DOHH2 (cell line): ENCODE results near the gene NUP62.

Experiments used
- H3F3A ChIP-seq: fragments of 200-600 bp; sonication (generic), shearing (Covaris generic); 2 replicates; pipeline ENCODE4 v1.6.0; 2016; ENCODE audit warnings: antibody characterized with exemption, mild to moderate bottlenecking; ENCODE audit not compliant: control insufficient read depth, insufficient read depth
- H3K27ac ChIP-seq: fragments of 200-600 bp; sonication (generic); 2 replicates; pipeline ENCODE4 v1.5.1; 2014; ENCODE audit warnings: low read depth, mild to moderate bottlenecking, low read length, moderate library complexity
- H3K27me3 ChIP-seq: fragments of 200-600 bp; sonication (generic); 2 replicates; pipeline ENCODE4 v1.6.1; 2014; ENCODE audit warnings: mild to moderate bottlenecking, low read length, mixed read lengths; ENCODE audit not compliant: control insufficient read depth
- H3K36me3 ChIP-seq: fragments of 200-600 bp; sonication (generic); 2 replicates; pipeline ENCODE4 v1.6.1; 2014; ENCODE audit warnings: mild to moderate bottlenecking, low read length, moderate library complexity, mixed read lengths; ENCODE audit not compliant: control insufficient read depth
- H3K4me1 ChIP-seq: fragments of 200-600 bp; sonication (generic); 2 replicates; pipeline ENCODE4 v1.6.1; 2014; ENCODE audit warnings: mild to moderate bottlenecking, low read length, mixed read lengths; ENCODE audit not compliant: control insufficient read depth
- H3K4me2 ChIP-seq: fragments of 200-600 bp; sonication (generic); 2 replicates; pipeline ENCODE4 v1.6.0; 2014; ENCODE audit warnings: mild to moderate bottlenecking, low read length, moderate library complexity
- H3K4me3 ChIP-seq: fragments of 200-600 bp; sonication (generic); 2 replicates; pipeline ENCODE4 v1.5.1; 2014; ENCODE audit warnings: mild to moderate bottlenecking, low read length, mixed read lengths
- H3K79me2 ChIP-seq: fragments of 200-600 bp; sonication (generic); 2 replicates; pipeline ENCODE4 v1.6.1; 2014; ENCODE audit warnings: mild to moderate bottlenecking, low read length, mixed read lengths; ENCODE audit not compliant: control insufficient read depth
- H3K9me2 ChIP-seq: fragments of 200-600 bp; sonication (generic); replicated peaks from 2 replicates; pipeline ENCODE4 v1.6.1; 2014; ENCODE audit warnings: mild to moderate bottlenecking, low read length, mixed read lengths; ENCODE audit not compliant: control insufficient read depth
- H3K9me3 ChIP-seq: fragments of 200-600 bp; sonication (generic); 2 replicates; pipeline ENCODE4 v1.6.1; 2014; ENCODE audit warnings: antibody characterized with exemption, low read length, mixed read lengths; ENCODE audit not compliant: control insufficient read depth, insufficient read depth
- H4K20me1 ChIP-seq: fragments of 200-600 bp; sonication (generic); 2 replicates; pipeline ENCODE4 v1.6.0; 2014; ENCODE audit warnings: low read depth, mild to moderate bottlenecking, antibody characterized with exemption, low read length, moderate library complexity; ENCODE audit not compliant: control insufficient read depth, insufficient read depth
- EZH2phosphoT487 ChIP-seq: fragments of 200-600 bp; sonication (generic); IDR thresholded peaks from 2 replicates; pipeline ENCODE4 v1.6.1; 2017; ENCODE audit warnings: borderline replicate concordance, mild to moderate bottlenecking, antibody characterized with exemption, low read length, moderate library complexity, mixed read lengths
- TF ChIP-seq, protein P1 (sequence below): fragments of 200-600 bp; sonication (generic); IDR thresholded peaks from one replicate; pipeline ENCODE4 v1.5.1; 2014; ENCODE audit warnings: antibody characterized with exemption, mild to moderate bottlenecking, low read depth, low read length; ENCODE audit not compliant: poor library complexity, severe bottlenecking

NUP62 gene

DNA sequence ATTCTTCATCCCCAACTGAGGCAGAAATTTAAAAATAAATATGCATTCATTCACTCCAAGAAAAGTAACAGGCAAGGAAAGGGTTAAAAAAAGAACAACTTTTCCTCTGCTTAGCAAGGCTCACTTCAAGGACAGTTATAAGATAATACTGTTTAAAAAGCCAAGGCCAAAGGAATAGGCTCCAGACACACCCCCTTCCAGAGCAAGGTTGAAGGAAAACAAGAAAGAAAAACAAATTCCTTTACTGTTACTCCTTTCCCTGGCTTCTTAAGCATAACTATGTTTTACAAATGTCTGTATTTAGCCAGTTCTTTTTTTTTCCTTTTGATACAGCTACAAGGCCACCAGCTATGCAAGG lies 23.2 kb upstream of the NUP62 start:
- peaks cover 14% of the 10 kb centered on the region for H3K4me1 ChIP-seq

DNA sequence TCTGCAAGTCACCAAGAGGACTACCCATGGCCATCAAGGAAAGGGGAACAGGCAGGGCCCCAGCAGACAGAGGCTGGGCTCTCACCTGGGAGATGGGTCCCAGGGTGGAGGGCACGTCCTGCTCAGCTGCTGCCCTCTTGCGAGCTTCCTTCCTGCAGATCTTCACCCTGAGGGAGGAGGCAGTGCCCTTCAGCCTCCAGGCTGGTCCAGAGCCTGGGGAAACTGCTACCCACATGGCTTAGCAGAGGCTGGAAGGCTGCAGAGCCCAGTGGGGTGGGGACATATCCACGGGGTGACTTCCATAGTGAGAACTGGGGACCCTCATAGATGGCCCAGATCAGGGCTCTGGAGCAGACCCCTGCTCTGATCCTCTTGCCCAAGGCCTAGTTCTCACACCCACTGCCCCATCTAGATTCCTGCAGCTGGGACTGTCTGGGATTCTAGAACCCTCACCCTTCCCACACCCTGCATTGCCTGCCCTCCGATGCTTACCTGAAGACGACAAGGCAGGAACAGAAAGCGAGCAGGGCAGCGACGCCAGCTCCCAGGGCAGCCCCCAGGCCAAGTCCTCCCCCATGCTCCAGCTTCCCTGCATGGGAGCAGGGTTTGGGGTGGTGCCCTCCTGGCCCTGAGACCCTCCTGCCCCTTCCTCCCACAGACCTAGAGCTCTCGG lies 22.6 kb upstream of the NUP62 start:
- Histone ChIP-seq H3K79me2 (no peaks in the 10 kb centered on the region), H3K4me1 (peaks cover 14% of the 10 kb centered on the region), H4K20me1 (no peaks in the 10 kb centered on the region), H3K36me3 (no peaks in the 10 kb centered on the region), H3K9me2 (no peaks in the 10 kb centered on the region), H3K27me3 (peaks cover 14% of the 10 kb centered on the region; the same call in 1 of the 2 replicates), H3K4me2 (no peak overlapping the region), H3F3A (no peaks in the 10 kb centered on the region), H3K27ac (no peak overlapping the region), H3K4me3 (no peak overlapping the region), H3K9me3 (no peaks in the 10 kb centered on the region)
- TF ChIP-seq, protein P1, sequence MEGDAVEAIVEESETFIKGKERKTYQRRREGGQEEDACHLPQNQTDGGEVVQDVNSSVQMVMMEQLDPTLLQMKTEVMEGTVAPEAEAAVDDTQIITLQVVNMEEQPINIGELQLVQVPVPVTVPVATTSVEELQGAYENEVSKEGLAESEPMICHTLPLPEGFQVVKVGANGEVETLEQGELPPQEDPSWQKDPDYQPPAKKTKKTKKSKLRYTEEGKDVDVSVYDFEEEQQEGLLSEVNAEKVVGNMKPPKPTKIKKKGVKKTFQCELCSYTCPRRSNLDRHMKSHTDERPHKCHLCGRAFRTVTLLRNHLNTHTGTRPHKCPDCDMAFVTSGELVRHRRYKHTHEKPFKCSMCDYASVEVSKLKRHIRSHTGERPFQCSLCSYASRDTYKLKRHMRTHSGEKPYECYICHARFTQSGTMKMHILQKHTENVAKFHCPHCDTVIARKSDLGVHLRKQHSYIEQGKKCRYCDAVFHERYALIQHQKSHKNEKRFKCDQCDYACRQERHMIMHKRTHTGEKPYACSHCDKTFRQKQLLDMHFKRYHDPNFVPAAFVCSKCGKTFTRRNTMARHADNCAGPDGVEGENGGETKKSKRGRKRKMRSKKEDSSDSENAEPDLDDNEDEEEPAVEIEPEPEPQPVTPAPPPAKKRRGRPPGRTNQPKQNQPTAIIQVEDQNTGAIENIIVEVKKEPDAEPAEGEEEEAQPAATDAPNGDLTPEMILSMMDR: no peak
- no peak for TF ChIP-seq EZH2phosphoT487

More for the DNA sequence above, 23.2 kb upstream of the NUP62 start:
- Histone ChIP-seq H3K4me3 (no peak overlapping the region), H3K79me2 (no peaks in the 10 kb centered on the region), H3K27me3 (peaks cover 14% of the 10 kb centered on the region; the same call in 1 of the 2 replicates), H3K9me3 (no peaks in the 10 kb centered on the region), H4K20me1 (no peaks in the 10 kb centered on the region), H3K9me2 (no peaks in the 10 kb centered on the region), H3F3A (no peaks in the 10 kb centered on the region), H3K27ac (no peak overlapping the region), H3K4me2 (no peak overlapping the region), H3K36me3 (no peaks in the 10 kb centered on the region)
- TF ChIP-seq, protein P1: no peak
- TF ChIP-seq EZH2phosphoT487: no peak

DNA sequence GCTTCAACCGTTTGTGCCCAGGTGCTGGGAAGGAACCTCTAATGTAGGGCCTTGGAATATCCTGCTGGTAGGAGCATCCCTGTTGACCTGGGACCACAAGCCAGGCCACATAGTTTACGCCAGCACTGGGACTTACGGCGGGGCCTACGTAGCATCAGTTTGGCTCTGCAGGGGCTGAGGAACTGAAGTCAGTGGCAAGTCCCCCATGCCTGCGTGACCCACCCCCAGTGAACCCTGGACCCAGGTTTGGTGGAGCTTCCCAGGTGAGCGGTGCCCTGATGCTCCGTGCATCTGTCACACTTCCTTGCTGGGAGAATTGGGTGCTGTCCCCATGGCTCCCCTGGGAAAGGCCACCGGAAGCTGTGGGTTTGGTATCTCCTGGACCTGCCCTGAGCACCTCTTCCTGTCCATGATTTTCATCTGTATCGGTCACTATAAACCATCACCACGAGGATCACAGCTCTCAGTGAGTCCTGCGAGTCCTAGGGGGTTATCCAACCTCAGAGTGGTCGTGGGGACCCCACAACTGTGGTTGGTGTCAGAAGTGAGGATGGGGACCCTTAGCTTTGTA lies 21.7 kb upstream of the NUP62 start:
- H3K9me3 ChIP-seq: no peaks in the 10 kb centered on the region
- no peaks in the 10 kb centered on the region for H3K9me2 ChIP-seq
- H4K20me1 ChIP-seq: no peaks in the 10 kb centered on the region
- peaks cover 14% of the 10 kb centered on the region for H3K4me1 ChIP-seq
- no peaks in the 10 kb centered on the region for H3K79me2 ChIP-seq
- no peak overlapping the region for H3K27ac ChIP-seq
- TF ChIP-seq, protein P1: no peak
- TF ChIP-seq EZH2phosphoT487: no peak
- peaks cover 14% of the 10 kb centered on the region; the same call in 1 of the 2 replicates for H3K27me3 ChIP-seq
- H3K36me3 ChIP-seq: no peaks in the 10 kb centered on the region
- no peaks in the 10 kb centered on the region for H3F3A ChIP-seq
- no peak overlapping the region for H3K4me2 ChIP-seq
- no peak overlapping the region for H3K4me3 ChIP-seq
